NCI-H2107 (cell line): ENCODE measurements around the gene ATF5.
A peak's percentile ranks its signal among the peaks of the same experiment; 100 is the strongest.

Experiments
- DNase-seq: peaks from one replicate; lab custom pipeline; 2025; lab: John Stamatoyannopoulos, UW

ATF5 gene

DNA sequence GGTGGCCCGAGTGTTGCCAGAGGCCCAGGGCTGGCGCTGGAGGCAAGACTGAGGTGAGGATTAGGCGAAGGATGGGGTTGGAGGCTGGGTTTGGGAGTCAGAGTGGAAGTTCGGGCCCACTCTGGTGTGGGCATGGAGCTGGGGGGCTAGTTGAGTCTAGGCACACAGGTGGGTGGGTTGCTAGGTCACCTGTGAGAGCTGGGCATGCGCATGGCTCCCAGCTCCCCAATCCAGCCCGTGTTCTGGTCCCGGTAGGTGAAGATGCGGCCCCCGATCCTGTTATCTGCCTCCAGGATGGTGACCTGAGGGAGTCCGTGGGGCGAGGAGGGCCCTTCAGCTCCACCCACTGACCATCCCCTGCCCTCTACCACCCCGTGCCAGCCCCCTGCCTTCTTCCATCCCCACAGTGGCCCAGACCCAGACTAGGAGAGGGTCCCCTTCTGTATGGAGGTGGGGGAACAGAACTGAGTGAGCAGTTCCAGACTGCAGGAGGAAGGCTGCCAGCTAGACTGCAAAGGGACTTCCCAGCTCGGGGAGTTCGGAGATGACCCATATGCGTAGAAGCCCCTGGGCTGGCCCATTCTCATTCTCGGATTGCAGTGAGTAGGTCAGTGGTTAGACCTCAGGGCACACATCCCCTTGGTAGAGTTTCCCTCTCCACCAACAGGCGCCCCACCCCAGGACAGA, 34.0 kb upstream of the ATF5 start:
- DNase-seq = no peak

DNA sequence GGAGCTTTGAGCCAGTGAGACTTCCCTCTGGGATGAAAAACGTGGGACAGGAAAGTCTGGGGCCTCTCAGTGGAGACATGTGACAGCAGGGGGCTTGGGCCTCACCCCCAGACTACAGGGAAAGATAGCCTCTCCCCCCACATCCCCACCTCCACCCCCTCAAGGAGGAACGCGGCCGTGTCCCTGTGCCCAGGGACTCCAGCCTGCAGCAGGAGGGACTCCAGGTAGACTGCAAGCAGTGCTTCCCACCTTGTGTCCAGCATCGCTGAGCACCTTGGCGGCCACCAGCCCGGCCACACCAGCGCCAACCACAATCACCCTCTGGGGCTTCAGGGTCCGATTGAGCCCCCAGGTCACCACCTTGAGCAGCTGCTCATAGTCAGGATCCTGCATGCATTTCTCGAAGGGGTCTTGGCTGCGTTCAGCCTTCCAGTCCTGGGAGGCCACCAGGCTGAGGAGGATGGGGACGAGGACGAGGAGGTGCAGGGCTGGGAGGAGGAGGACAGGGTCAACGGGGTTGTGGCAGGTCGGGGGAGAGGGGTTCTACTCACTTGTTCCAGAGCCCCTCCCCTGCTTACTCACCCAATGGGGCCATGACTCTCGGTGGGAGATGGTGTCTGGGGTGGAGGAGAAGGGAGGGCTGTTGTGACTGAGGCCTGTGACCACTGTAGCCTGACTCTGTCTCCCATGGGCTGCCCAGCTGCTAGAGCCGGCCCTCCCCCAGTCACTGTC, 33.3 kb upstream of the ATF5 start:
- no peak for DNase-seq

DNA sequence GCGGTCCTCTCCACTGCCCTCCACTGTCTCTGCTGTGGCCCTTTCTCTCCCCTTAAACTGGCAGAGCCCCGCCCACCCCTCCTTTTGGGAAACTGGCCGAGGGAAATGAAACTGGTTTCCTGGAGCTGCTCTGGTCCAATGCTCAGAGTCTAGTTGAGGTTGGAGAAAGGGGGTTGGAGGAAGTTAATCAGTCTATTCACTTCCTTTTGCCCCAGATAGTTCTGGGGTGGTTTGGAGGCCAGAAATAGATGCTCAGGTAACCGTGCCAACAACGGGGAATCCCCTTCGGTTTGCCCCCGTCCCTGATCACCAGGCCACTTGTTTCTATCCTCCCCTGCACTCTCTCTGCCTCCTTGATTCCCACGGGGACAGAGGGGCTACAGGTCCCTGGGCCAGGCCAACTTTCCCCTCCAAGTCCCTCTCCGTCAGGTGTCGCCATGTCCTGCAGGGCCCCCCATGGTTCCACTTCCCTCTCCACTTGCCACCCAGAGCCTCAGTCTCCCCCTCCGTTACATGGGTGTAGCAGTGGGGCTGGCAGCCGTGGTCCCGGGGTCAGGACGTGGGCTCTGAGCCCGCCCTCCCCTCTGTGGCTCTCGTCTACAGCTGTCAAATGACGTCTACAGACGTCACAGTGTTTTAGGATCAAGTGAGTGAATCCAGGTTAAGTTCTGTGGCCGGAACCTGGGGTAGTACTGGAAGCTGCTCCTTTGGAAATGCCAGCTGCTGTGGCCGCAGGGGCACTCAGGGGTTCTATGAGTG, 32.0 kb upstream of the ATF5 start, which contains the start of gene IL4I1:
IL4I1 (minus strand) TSS at position 25 of the 759 bp plus-strand sequence. CDS start 727 bp downstream, outside the sequence.
- DNase-seq = no peak

DNA sequence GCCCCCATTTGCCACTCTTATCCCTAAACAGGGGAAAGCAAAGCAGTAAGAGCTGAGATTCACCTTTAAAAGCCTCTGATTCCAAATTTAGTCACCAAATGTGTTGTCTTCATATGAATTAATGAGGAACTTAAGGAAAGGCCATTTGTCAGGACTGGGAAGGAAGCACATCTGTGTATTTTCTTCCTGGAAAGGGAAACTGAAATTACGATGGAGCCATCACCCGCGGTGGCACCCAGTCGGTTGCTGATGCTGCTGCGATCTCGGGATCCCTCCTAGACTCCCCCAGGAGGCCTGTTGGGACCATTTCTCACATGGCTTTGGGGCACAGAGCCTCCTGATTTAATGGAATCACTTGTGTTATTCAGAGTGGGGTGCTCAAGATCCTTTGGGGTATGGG, 24.9 kb upstream of the ATF5 start:
- DNase-seq = no peak

DNA sequence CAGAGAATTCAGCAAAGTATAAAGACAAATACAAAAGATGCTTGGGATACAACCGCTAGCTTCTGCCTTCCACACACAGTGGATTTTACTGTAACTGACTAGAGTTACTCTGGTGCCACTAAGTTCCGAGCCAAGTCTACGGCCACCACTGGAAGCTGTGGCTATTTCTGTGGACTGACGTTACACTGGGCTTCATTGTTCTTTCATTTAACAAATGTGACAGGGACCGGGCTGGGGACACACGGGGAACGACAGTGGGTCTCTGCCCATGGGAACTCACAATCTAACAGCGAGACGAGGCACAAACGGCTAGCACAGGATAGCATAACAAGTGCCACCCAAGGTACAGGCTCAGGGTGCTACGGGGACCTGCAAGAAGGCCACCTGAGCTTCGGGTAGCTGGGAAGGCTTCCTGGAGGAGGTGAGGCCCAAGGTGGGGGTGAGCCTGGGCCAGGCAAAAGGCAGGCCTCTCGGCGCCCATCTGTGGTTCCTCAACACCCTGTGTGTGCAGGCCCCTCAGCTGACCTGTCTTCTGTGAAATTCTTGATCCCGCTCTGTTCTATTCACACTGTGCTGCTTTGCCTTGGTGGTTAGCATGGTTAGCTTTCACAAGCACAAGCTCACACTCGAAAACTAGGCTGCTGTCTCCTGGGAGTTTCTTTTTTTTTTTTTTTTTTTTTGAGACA, 22.0 kb upstream of the ATF5 start:
- no peak for DNase-seq

DNA sequence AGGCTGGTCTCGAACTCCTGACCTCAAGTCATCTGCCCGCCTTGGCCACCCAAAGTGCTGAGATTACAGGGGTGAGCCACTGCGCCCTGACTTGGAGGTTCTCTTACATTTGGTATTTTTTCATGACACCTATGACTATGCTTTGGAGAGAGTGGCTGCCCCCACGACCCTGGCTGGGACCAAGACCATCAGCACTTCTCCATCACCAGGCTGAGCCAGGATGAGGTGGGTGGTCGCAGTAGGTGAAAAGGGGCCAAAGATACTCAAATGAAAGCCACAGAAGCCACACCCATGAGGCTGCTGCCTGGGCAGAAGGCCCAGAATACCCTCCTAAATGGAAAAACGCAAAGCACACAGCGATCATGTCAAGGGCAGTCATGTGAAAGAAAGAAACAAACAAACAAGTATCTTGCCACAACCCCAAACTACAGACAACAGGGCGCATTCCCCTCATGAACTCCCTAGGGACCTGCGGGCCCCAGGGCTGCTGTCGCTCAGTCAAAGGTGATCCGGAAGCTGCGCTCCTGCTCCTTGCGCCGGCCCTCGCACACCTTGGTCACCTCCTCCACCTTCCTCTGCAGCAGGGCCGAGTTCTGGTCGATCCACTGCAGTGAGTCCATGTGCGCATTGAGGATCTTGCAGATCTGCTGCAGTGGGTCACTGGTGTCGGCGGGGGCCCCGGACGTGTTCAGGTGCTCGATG, 21.1 kb upstream of the ATF5 start:
- DNase-seq = no peak

DNA sequence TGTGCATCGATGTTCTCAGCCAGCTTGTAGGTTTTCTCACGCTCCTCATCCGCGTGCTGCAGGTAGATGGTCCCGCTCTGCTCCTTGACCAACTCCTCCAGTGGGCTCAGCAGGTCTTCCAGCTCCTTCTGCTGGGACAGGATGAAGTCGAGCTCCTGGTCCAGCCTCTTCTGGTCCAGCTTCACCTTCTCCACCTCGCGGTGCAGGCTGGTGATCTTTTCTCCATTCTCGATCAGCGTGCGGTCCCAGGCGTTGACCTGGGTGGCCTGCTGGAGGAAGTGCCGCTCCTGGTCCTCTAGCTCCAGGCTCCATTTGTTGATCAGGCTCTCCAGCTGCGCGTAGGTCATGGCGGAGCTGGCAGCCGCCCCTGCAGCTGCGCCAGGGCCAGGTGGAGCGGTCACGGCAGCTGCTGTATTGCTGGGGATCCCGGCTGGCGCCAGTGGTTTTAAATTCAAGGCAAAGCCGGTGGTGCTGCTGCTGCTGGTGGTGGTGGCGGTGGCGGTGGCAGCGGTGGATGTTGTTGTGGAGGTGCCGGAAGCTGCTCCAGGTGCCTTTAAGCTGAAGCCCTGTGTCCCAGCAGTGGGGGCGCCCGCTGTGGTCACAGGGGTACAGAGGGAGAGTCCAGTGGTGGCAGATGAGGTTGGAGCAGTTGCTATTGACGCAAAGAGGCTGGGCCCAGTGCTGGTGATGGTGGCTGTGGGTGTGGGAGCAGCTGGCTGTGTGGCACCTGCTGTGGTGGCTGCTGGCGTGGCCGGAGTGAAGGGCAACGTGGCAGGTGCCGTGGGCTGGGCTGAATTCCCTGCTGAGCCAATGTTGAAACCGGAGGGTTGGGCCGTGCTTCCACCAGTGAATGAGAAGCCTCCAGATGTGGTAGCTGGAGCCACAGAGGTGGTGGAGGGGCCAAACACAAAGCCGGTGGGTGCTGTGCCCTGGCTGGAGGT, 20.3 kb upstream of the ATF5 start:
- no peak for DNase-seq

DNA sequence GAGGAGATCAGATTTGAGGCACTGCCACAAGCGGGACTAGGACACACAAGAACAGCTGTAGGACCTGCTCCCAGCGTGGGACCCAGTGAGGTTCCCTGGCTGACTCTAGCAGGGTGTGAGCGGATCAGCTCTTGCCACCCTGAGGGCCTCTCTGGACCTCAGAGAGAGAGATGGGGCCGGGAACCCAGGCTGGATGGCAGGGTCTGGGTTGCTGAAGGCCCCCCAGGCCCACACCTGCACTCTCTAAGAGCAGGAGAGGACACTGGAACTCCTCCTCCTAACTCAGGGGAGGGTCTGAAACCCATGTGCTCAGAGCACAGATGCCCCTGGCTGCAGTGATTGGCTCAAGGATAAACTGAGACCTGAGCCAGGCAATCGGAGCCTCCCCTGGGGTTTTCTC, 18.8 kb upstream of the ATF5 start:
- DNase-seq = no peak

DNA sequence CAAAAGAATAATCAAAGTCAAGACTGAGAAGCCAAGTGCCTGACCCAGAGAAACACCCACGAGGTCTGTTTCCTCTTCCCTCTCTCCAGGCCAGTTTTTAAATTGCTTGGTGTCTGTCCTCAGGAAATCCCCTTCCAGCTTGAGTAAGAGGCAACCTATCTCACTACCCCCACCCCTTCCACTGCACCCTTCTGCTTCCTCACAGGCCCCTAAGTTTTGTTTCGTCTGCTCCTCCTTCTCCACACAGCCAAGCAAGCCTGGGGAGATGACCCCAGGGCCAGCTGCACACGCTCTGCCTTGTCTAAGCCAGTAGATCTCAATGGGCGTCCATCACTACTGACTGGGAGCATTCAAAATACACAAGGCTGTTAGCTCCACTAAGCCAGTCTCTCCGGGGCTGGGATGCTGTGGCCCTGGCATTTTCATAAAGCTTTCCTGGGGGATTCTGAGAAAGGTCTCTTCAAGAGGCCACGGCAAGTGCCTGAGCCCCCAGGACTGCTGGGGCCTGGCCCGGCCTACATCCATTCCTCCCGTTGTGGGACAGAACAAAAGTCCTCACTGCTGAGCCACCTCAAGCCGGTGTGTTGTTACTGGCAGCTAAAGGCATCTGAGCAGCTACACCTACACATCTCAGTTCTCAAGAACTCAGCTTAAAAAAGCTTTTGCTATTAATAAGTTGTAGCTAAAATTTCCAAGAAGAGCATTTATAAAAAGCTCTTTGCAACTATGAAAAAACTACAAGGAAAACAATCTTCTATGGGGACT, 17.4 kb upstream of the ATF5 start:
- DNase-seq = no peak

DNA sequence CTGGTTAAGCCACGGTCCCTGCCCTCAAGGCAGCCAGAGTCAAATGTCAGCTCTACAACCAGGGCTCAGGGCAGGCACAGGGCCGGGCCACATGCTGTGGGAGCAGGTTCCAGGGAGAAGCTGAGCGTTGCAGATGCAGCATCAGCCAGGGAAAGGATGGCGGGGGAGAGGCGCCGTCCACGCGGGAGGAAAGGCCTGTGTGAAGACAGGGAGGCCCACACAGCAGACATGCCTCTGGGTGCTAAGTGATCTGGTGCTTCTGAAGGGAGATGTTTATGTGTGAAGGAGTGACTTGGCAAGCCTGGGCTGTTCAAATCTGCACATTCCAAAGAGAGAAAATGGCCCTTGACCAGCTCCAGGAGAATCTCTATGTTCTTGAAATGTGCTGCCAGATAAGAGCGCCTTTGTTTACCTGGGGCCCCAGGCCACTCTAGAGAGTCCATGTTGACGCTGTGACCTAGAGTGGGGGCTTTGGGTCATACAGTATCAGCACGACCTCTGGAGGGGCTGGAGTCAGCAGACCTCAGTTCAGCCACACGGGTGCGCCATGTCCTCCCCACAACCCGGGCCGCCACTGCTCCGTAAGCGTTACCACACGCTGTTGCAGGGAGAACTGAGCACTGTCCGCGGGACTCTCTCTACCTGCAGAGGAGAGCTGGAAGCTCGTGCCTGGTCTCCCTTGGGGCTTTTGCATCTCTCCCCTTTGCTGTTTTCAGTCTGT, 15.9 kb upstream of the ATF5 start:
- DNase-seq = no peak

DNA sequence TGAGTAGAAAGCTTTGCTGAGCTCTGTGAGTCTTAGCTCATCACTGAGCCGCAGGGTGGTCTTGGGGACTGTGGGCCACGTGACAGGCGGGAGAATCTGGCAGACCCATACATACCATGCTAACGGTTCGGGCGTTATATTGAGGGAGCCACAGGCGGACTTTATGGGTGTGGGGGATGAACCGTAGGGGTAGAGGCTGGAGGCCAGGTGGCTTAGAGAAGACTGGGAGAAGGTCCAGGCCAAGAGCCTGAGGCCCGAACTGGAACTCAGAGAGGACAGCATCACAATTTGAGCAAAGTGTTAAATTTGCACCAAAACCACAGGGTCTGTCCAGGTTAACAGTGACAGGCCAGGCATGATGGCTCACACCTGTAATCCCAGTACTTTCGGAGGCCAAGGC, 15.3 kb upstream of the ATF5 start:
- no peak for DNase-seq

DNA sequence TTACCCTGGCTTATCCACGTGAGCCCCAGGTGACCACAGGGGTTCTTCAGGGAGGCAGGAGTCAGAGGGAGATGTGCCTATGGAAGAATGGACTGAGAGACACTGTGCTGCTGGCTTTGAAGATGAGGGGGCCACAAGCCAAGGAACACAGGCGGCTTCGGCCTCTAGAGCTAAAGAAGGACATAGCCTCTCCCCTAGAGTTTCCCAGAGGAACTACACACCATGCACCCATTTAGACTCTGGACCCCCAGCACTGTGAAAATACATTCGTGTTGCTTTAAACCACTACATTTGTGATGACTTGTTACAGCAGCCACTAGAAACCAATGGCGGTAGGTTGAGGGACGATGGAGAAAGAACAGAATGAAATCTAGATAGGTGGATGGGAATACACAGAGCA, 13.7 kb upstream of the ATF5 start:
- DNase-seq = no peak

DNA sequence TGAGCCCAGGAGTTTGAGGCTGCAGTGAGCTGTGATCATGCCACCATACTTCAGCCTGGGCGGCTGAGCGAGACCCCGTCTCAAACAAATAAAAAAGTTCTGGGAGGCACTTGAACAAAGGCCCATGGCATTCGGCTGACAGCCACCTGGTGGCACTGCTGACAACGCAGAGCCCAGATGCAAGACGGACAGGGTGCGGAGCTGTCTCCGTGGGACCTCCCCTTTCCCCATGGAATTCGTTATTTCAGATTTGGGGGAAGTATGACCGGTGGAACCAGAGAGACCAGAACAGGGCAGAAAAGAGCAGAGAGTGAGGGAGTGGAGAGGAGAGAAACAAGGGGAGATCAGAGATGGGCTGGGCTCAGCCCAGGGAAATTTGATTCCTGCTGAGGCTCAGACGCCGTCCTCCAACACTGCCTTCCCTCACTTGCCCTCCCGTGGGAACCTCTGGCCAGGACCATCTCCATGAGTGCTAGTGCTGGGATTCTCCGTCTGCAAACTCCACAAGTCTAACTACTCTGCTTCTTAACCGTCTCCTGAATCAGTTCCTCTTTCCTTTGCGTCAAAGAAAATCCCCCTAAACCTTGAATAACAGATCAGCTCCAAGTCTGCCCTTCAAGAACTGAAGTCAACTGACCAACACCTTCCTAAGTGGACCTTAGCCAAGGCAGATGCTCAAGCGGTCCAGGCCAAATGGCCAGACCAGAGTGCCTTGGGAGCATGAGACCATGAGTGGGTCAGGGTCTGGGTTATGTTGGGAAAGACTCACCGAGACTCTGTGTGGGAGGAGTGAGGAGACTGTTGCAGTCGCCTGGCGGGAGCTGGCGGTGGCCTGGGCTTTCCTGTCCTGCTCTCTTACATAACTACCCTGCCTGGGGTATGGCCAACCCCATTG, 11.9 kb upstream of the ATF5 start:
- no peak for DNase-seq

DNA sequence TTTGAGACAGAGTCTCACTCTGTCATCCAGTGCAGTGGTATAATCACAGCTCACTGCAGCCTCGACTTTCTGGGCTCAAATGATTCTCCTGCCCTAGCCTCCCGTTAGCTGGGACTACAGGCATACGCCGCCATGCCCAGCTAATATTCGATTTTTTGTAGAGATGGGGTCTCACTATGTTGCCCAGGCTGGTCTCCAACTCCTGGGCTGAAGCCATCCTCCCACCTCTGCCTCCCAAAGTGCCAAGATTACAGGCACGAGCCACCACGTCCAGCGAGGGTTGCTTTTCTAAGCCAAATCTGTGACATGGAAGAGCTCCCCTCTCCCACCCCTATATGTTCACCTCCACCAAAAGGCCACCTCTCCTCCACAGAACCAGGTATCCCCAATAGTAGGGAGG, 10.9 kb upstream of the ATF5 start:
- no peak for DNase-seq

DNA sequence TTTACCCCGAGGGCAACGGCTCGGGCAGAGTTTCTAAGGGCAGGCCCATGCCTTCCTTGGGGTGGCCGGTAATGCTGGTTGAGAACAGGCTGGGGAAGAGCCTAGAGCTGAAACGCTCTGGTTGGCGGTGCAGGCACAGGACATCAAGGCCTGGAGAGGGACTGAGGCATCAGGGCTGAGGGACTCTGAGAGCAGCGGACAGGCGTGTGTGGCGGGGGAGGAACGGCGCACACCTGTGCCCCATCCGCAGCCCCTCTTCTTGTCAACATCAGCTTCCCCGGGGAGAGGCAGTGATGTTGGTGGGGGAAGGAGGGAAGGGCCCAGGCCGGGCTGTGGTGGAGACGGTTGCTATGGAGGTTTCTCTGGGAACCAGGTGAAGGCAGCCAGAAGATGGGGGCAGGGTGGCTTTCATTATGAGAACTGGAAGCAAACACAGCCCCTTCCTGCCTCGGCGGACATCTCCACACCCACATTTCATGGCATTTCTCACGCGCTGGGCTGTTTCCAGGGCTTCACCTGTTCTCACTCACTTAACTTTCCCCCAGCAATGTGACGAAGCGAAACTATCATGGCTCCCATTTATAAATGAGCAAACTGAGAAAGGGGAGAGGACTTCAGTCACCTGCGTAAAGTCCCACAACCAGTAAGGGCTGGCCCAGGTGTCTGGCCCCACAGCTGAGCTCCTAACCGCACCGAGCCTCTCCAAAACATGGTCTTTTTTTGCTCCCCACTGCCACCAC, 8.2 kb upstream of the ATF5 start:
- peak; percentile 36 for DNase-seq

DNA sequence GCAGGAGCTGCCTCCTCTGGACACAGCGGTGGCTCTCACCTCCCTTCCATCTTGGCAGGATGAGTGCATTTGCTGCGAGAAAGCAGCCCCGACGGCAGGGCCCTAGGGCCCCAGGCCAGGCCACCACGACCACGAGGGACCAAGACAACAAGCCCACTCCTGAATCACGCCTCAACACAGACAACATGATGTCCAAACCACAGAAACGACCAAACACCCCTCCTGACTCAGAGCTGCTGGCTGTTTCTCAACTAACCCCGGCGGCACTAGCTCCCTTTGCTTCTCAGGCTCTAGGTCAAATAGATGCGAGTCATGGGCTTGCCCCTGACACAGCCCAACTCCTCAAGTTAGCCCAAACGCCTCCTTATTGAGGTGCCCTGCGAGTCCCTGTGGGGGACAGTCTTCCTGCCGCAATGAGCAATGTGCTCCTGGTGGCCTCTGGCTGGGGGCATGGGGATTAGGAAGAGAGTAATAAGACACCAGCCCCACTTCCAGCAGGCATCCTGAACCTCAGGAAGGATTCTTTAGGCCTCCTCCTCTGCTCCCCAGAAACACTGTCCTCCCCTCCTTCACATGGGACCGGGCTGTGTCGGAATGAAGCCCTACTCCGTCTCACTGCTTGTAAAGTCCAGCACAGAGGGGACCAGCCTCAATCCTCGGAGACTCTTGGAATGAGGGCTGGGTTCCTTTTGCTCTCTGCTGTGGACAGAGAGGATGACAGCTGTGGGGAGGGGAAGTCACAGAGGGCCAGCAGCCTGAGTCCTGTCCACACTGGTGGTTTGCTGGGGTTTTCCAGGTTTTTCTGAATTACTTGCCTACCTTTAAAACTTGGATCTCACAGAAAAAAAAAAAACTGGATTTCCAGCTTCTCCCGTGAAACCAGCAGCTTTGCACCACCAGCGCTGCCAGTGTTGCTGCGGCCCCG, 6.9 kb upstream of the ATF5 start:
- DNase-seq = no peak
